DOHH2 (cell line): ENCODE data around the gene TMEM18.

Experiments
- EZH2phosphoT487 ChIP-seq: fragments of 200-600 bp; sonication (generic); IDR thresholded peaks from 2 replicates; pipeline ENCODE4 v1.6.1; 2017; ENCODE audit warnings: borderline replicate concordance, mild to moderate bottlenecking, antibody characterized with exemption, low read length, moderate library complexity, mixed read lengths
- TF ChIP-seq, protein P1 (sequence below): fragments of 200-600 bp; sonication (generic); IDR thresholded peaks from one replicate; pipeline ENCODE4 v1.5.1; 2014; ENCODE audit warnings: antibody characterized with exemption, mild to moderate bottlenecking, low read depth, low read length; ENCODE audit not compliant: poor library complexity, severe bottlenecking

- TF ChIP-seq, protein P1, sequence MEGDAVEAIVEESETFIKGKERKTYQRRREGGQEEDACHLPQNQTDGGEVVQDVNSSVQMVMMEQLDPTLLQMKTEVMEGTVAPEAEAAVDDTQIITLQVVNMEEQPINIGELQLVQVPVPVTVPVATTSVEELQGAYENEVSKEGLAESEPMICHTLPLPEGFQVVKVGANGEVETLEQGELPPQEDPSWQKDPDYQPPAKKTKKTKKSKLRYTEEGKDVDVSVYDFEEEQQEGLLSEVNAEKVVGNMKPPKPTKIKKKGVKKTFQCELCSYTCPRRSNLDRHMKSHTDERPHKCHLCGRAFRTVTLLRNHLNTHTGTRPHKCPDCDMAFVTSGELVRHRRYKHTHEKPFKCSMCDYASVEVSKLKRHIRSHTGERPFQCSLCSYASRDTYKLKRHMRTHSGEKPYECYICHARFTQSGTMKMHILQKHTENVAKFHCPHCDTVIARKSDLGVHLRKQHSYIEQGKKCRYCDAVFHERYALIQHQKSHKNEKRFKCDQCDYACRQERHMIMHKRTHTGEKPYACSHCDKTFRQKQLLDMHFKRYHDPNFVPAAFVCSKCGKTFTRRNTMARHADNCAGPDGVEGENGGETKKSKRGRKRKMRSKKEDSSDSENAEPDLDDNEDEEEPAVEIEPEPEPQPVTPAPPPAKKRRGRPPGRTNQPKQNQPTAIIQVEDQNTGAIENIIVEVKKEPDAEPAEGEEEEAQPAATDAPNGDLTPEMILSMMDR, result no peak
- no peak for TF ChIP-seq EZH2phosphoT487
Measured at GRCh38 chr2:670637-671036, 6.6 kb downstream of the TMEM18 start.
